K562 (cell line): ENCODE data around the gene ABCC5. TPM values are rescaled to one million over a fixed set of nuclear protein-coding genes. Genes with fewer than 3 reads are reported as not detected.

ENCODE experiments used
- ATF1 ChIP-seq, 2 experiments: fragments of 450-650 bp in 1 of 2; IDR thresholded peaks; 2 replicates each; pipeline ENCODE4 v1.6.1; 2016; ENCODE audit warnings: missing compliant biosample characterization in 1 of 2, missing genetic modification characterization in 1 of 2
- BCOR ChIP-seq: fragments of 450-650 bp; IDR thresholded peaks from 2 replicates; pipeline ENCODE4 v1.6.1; 2016
- BRD4 ChIP-seq: fragments of 200-600 bp; sonication (generic); IDR thresholded peaks from 2 replicates; pipeline ENCODE4 v1.6.1; 2017; ENCODE audit warnings: inconsistent platforms
- BRD9 ChIP-seq: fragments of 450-650 bp; IDR thresholded peaks from 2 replicates; pipeline ENCODE4 v1.6.1; 2018; ENCODE audit warnings: low read depth; ENCODE audit not compliant: partially characterized antibody
- HDAC8 ChIP-seq: fragments of 450-650 bp; IDR thresholded peaks from 2 replicates; pipeline ENCODE4 v1.6.1; 2016; ENCODE audit warnings: mild to moderate bottlenecking, missing genetic modification characterization, moderate library complexity, missing compliant biosample characterization
- HMGN3 ChIP-seq: IDR thresholded peaks from 2 replicates; pipeline ENCODE4 v1.6.1; 2011; ENCODE audit warnings: borderline replicate concordance, low read depth, mild to moderate bottlenecking, mixed read lengths, low read length; ENCODE audit not compliant: insufficient read length; ENCODE audit errors: extremely low read depth
- IFI16 ChIP-seq: fragments of 250-450 bp; sonication (Bioruptor Pico); IDR thresholded peaks from 2 replicates; pipeline ENCODE4 v2.1.2; 2022; ENCODE audit warnings: mild to moderate bottlenecking, inconsistent platforms
- MBD2 ChIP-seq: sonication (generic); IDR thresholded peaks from 2 replicates; pipeline ENCODE4 v1.6.1; 2016; ENCODE audit warnings: low read depth, borderline replicate concordance
- MEIS2 ChIP-seq: fragments of 450-650 bp; IDR thresholded peaks from 2 replicates; pipeline ENCODE4 v1.6.1; 2014; ENCODE audit warnings: mild to moderate bottlenecking; ENCODE audit not compliant: partially characterized antibody
- NEUROD1 ChIP-seq: fragments of 150-350 bp; IDR thresholded peaks from 2 replicates; pipeline ENCODE4 v1.6.1; 2014; ENCODE audit warnings: borderline replicate concordance, low read length, low read depth; ENCODE audit not compliant: partially characterized antibody
- NFRKB ChIP-seq: fragments of 450-650 bp; IDR thresholded peaks from 2 replicates; pipeline ENCODE4 v1.6.1; 2016; ENCODE audit warnings: low read depth
- NR3C1 ChIP-seq: sonication (generic); formaldehyde crosslinking; IDR thresholded peaks from 2 replicates; pipeline ENCODE4 v1.8.1; 2022; ENCODE audit warnings: missing genetic modification reagents
- PHTF2 ChIP-seq: fragments of 250-450 bp; sonication (Bioruptor Pico); IDR thresholded peaks from 2 replicates; pipeline ENCODE4 v1.5.0; 2021; ENCODE audit warnings: mild to moderate bottlenecking
- RBM34 ChIP-seq: fragments of 200-400 bp; formaldehyde crosslinking; IDR thresholded peaks from 2 replicates; pipeline ENCODE4 v1.6.1; 2018; ENCODE audit warnings: low read length, borderline replicate concordance; ENCODE audit not compliant: insufficient read depth
- ZFP1 ChIP-seq: fragments of 450-650 bp; formaldehyde crosslinking; IDR thresholded peaks from 2 replicates; pipeline ENCODE4 v1.4.0; 2020; ENCODE audit warnings: mild to moderate bottlenecking, mixed read lengths
- ZNF134 ChIP-seq: fragments of 250-450 bp; sonication (Bioruptor Pico); conservative IDR thresholded peaks from 2 replicates; pipeline ENCODE4 v1.4.0; 2020
- ZNF253 ChIP-seq: fragments of 250-450 bp; sonication (Bioruptor Pico); conservative IDR thresholded peaks from 2 replicates; pipeline ENCODE4 v1.6.1; 2021; ENCODE audit warnings: mild to moderate bottlenecking
- ZNF282 ChIP-seq: sonication (generic); formaldehyde crosslinking; IDR thresholded peaks from 2 replicates; pipeline ENCODE4 v1.8.1; 2023; ENCODE audit warnings: missing genetic modification reagents
- ZNF316 ChIP-seq: fragments of 450-650 bp; IDR thresholded peaks from 2 replicates; pipeline ENCODE4 v1.6.1; 2016
- ZNF436 ChIP-seq: fragments of 250-450, 450-650 bp; sonication (Bioruptor Pico); formaldehyde crosslinking; IDR thresholded peaks from 2 replicates; pipeline ENCODE4 v1.7.0; 2020; ENCODE audit warnings: mild to moderate bottlenecking
- polyA plus RNA-seq, 8 experiments: library from polyadenylated mRNA; depleted of rRNA in 4 of 8; stranded (reverse) in 5 of 8; unstranded in 3 of 8; fragments of >200 nt; fragmentation: Nextera tagmentation in 2 of 8; fragmentation: Illumina TruSeq in 1 of 8; extraction: Ambion mirVana in 2 of 8; extraction: Trizol in 1 of 8; gene quantifications; 2 replicates each; pipeline versions ENCODE4 v1.2.1 to v1.2.3, GENCODE V29; 2011 to 2014; ENCODE audit warnings: inconsistent platforms in 1 of 8, missing spikeins in 1 of 8
- total RNA-seq, 7 experiments: library from RNA; depleted of rRNA in 6 of 7; stranded (reverse); fragments of >200 nt in 6 of 7; fragmentation: Illumina TruSeq in 2 of 7; extraction: Trizol in 2 of 7; gene quantifications; 2 replicates each; pipeline versions ENCODE4 v1.2.1 to v1.2.3, GENCODE V29; 2011 to 2021; ENCODE audit warnings: low replicate concordance in 1 of 7
- TF ChIP-seq, protein P1 (sequence below): sonication (generic); formaldehyde crosslinking; IDR thresholded peaks from 2 replicates; pipeline ENCODE4 v1.4.0; 2020; ENCODE audit warnings: mild to moderate bottlenecking, missing genetic modification reagents
- TF ChIP-seq, protein P2 (sequence below), 2 experiments: fragments of 450-650 bp; conservative IDR thresholded peaks; 2 replicates each; pipeline ENCODE4 v1.6.1; 2017; ENCODE audit warnings: mild to moderate bottlenecking in 2 of 2, moderate library complexity in 2 of 2
- TF ChIP-seq, protein P3 (sequence below): fragments of 250-450 bp; sonication (Bioruptor Pico); IDR thresholded peaks from 2 replicates; pipeline ENCODE4 v1.4.0; 2020; ENCODE audit warnings: mild to moderate bottlenecking, moderate library complexity

Gene ABCC5
- total and polyA plus RNA-seq, 9 of the 15 experiments (the other 6 are each of a cell fraction or from before 2014, with no cell fraction given) = 22.0 to 53.0 (median 41.9) TPM

DNA sequence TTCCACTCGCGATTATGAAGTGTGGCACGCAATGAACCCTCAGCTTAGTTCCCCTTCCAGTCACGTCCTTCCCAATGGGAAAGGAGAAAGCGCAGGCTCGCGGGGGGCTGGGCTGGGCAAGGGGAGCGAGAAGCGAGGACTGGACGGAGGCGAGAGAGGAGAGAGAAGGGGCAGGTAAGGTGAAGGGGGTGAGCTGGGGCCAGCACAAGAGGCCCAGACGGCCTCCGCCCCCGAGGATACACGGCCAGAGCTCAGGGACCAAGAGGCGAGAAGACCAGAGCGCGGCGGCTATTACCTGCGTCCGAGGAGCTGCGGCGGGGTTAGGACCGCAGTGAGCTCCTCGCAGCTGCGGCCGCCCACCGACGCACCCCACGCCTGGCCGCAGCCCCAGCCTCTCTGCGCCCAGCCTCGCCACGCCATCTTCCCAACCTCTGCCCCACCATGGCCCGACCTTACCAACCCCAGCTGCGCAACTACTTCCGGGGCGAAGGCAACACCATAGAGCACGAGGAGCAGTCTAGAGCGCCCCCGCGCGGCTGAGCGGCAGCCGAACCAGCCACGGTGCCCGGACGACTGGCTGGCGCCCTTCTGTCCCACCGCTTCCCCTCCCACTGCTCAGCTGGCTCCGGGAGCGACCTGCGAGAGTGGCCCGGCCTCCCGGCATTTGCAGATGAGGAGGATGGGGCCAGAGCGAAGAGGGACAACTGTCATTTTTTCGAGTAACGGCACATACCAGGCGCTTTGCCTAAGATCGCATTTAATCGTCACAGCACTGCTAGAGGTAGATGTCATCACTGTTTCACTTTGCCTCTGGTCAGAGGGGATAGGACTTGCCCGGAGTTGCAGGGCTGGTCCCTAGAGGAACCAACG lies 133.0 kb downstream of the ABCC5 start, which contains the start of gene PARL (continued):
- TF ChIP-seq, protein P1, sequence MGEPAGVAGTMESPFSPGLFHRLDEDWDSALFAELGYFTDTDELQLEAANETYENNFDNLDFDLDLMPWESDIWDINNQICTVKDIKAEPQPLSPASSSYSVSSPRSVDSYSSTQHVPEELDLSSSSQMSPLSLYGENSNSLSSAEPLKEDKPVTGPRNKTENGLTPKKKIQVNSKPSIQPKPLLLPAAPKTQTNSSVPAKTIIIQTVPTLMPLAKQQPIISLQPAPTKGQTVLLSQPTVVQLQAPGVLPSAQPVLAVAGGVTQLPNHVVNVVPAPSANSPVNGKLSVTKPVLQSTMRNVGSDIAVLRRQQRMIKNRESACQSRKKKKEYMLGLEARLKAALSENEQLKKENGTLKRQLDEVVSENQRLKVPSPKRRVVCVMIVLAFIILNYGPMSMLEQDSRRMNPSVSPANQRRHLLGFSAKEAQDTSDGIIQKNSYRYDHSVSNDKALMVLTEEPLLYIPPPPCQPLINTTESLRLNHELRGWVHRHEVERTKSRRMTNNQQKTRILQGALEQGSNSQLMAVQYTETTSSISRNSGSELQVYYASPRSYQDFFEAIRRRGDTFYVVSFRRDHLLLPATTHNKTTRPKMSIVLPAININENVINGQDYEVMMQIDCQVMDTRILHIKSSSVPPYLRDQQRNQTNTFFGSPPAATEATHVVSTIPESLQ (CRISPR knock-in tag) = peak; percentile 65; the same call in 1 of the 2 replicates
- TF ChIP-seq, protein P2, sequence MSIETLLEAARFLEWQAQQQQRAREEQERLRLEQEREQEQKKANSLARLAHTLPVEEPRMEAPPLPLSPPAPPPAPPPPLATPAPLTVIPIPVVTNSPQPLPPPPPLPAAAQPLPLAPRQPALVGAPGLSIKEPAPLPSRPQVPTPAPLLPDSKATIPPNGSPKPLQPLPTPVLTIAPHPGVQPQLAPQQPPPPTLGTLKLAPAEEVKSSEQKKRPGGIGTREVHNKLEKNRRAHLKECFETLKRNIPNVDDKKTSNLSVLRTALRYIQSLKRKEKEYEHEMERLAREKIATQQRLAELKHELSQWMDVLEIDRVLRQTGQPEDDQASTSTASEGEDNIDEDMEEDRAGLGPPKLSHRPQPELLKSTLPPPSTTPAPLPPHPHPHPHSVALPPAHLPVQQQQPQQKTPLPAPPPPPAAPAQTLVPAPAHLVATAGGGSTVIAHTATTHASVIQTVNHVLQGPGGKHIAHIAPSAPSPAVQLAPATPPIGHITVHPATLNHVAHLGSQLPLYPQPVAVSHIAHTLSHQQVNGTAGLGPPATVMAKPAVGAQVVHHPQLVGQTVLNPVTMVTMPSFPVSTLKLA (conservative IDR thresholded peaks at IDR 0.05) = peak; percentile 96 to 98
- TF ChIP-seq PHTF2 (CRISPR knock-in tag) (no peak), HMGN3 (peak; percentile 60), ZNF253 (no peak), RBM34 (no peak), BRD4 (peak; percentile 74; the same call in 1 of the 2 replicates), BRD9 (no peak), ZFP1 (CRISPR knock-in tag) (no peak), BCOR (no peak), ZNF282 (CRISPR knock-in tag) (no peak), MBD2 (peak; percentile 64; the same call in 1 of the 2 replicates), ZNF316 (no peak), MEIS2 (no peak), ATF1 (CRISPR knock-in tag; IDR thresholded peaks at IDR 0.05) (no peak; the same call in 1 of the 2 replicates), ATF1 (tag; IDR thresholded peaks at IDR 0.05) (peak; percentile 80), NR3C1 (CRISPR knock-in tag) (no peak), NEUROD1 (no peak), ZNF134 (CRISPR knock-in tag) (no peak), IFI16 (no peak), HDAC8 (tag) (no peak), ZNF436 (CRISPR knock-in tag) (no peak), NFRKB (0 out of 2 replicates have a peak, but pooled peaks have one; percentile 76)
- TF ChIP-seq, protein P3, sequence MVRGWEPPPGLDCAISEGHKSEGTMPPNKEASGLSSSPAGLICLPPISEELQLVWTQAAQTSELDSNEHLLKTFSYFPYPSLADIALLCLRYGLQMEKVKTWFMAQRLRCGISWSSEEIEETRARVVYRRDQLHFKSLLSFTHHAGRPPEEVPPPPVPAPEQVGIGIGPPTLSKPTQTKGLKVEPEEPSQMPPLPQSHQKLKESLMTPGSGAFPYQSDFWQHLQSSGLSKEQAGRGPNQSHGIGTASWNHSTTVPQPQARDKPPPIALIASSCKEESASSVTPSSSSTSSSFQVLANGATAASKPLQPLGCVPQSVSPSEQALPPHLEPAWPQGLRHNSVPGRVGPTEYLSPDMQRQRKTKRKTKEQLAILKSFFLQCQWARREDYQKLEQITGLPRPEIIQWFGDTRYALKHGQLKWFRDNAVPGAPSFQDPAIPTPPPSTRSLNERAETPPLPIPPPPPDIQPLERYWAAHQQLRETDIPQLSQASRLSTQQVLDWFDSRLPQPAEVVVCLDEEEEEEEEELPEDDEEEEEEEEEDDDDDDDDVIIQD (CRISPR knock-in tag) = no peak
